HCT116 (cell line): ENCODE data around the gene MAP2K5. TPM values are rescaled to one million over a fixed set of nuclear protein-coding genes. Genes with fewer than 3 reads are reported as not detected.

Experiments
- ATAC-seq: fragments of 200-7000 bp; cut with Tn5 transposase; 2 replicates; pipeline ENCODE4 v1.9.1; 2020; ENCODE audit warnings: mild to moderate bottlenecking, moderate library complexity
- BruUV-seq: library from RNA; stranded (reverse); fragments of 400-500 nt; replicated peaks from 2 replicates; lab custom pipeline; 2021; lab: Mats Ljungman, UMichigan
- CTCF ChIA-PET: fragments of 300-600 bp; sonication (Branson Sonifier 250); formaldehyde crosslinking; loops from one replicate; lab custom pipeline; 2021; ENCODE audit warnings: antibody characterized with exemption; lab: Charles Lee
- POLR2A ChIA-PET: fragments of 300-600, 350-600 bp; sonication (Branson Sonifier 250); formaldehyde crosslinking; loops from one replicate; lab custom pipeline; 2021; ENCODE audit warnings: antibody characterized with exemption; lab: Charles Lee
- RAD21 ChIA-PET, 2 experiments: fragments of 300-600 bp; sonication (Branson Sonifier 250); formaldehyde crosslinking; loops; one replicate each; lab custom pipeline; 2023; ENCODE audit warnings: low total read pairs in 2 of 2; ENCODE audit not compliant: uncharacterized antibody in 2 of 2, unreplicated experiment in 2 of 2, low non-redundant PET in 1 of 2; lab: Charles Lee
- DNase-seq: peaks from one replicate; pipeline ENCODE4 v3.0.0-alpha.2; 2010; ENCODE audit warnings: low read depth, low spot score
- H2AFZ ChIP-seq: fragments of 200-600 bp; shearing (Covaris generic), sonication (generic); 2 replicates; pipeline ENCODE4 v1.6.1; 2017; ENCODE audit warnings: low read depth, mixed run types, mixed read lengths, antibody characterized with exemption, low read length; ENCODE audit not compliant: poor library complexity, severe bottlenecking
- H3K27ac ChIP-seq: 2 replicates; pipeline ENCODE4 v1.5.1; 2012; ENCODE audit warnings: low read depth, low read length
- H3K27me3 ChIP-seq: fragments of 200-600 bp; sonication (generic); 2 replicates; pipeline ENCODE4 v1.6.1; 2016; ENCODE audit warnings: mixed run types, low read length, mixed read lengths; ENCODE audit not compliant: insufficient read depth
- H3K36me3 ChIP-seq, 2 experiments: fragments of 200-500 bp in 1 of 2; fragments of 200-600 bp in 1 of 2; sonication (Bioruptor generic) in 1 of 2; sonication (generic) in 1 of 2; 2 replicates each; pipeline versions ENCODE4 v1.5.1 to v1.6.1; 2014 to 2016; ENCODE audit warnings: low read length in 2 of 2, inconsistent platforms in 1 of 2, mixed read lengths in 1 of 2, mixed run types in 1 of 2; ENCODE audit not compliant: insufficient read depth in 2 of 2, control insufficient read depth in 1 of 2
- H3K4me1 ChIP-seq, 2 experiments: fragments of 200-600 bp in 1 of 2; sonication (generic) in 1 of 2; 2 replicates each; pipeline versions ENCODE4 v1.5.1 to v1.6.1; 2012 to 2017; ENCODE audit warnings: low read length in 2 of 2, inconsistent platforms in 1 of 2, mild to moderate bottlenecking in 1 of 2, mixed read lengths in 1 of 2, mixed run types in 1 of 2, moderate library complexity in 1 of 2; ENCODE audit not compliant: insufficient read depth in 2 of 2, control insufficient read depth in 1 of 2
- H3K4me2 ChIP-seq: fragments of 200-600 bp; sonication (generic); 2 replicates; pipeline ENCODE4 v1.6.1; 2017; ENCODE audit warnings: mixed run types, low read length, mixed read lengths
- H3K4me3 ChIP-seq, 2 experiments: fragments of 200-600 bp in 1 of 2; sonication (generic) in 1 of 2; replicated peaks in 1 of 2; 2 replicates each; pipeline ENCODE4 v1.5.1; 2011 to 2016; ENCODE audit warnings: low read length in 2 of 2, control low read depth in 1 of 2, low read depth in 1 of 2, mild to moderate bottlenecking in 1 of 2, mixed read lengths in 1 of 2, mixed run types in 1 of 2
- H3K79me2 ChIP-seq: fragments of 200-600 bp; sonication (generic); 2 replicates; pipeline ENCODE4 v1.6.1; 2017; ENCODE audit warnings: mild to moderate bottlenecking, mixed run types, low read length, moderate library complexity, mixed read lengths; ENCODE audit not compliant: insufficient read depth
- H3K9ac ChIP-seq: fragments of 200-600 bp; sonication (generic); 2 replicates; pipeline ENCODE4 v1.6.1; 2016; ENCODE audit warnings: low read length, mixed read lengths
- H3K9me2 ChIP-seq: fragments of 200-600 bp; sonication (generic), shearing (Covaris generic); 2 replicates; pipeline ENCODE4 v1.6.1; 2017; ENCODE audit warnings: mixed run types, mild to moderate bottlenecking, moderate library complexity; ENCODE audit not compliant: insufficient read depth
- H3K9me3 ChIP-seq, 2 experiments: fragments of 200-500 bp in 1 of 2; fragments of 200-600 bp in 1 of 2; sonication (Bioruptor generic) in 1 of 2; sonication (generic) in 1 of 2; 2 replicates each; pipeline ENCODE4 v1.6.1; 2014 to 2017; ENCODE audit warnings: low read length in 2 of 2, mixed read lengths in 2 of 2, inconsistent platforms in 1 of 2, low read depth in 1 of 2, mild to moderate bottlenecking in 1 of 2, mixed run types in 1 of 2, moderate library complexity in 1 of 2; ENCODE audit not compliant: control insufficient read depth in 1 of 2, insufficient read depth in 1 of 2
- H4K20me1 ChIP-seq: fragments of 200-600 bp; sonication (generic), shearing (Covaris generic); 2 replicates; pipeline ENCODE4 v1.6.1; 2017; ENCODE audit warnings: mixed run types, mild to moderate bottlenecking, moderate library complexity; ENCODE audit not compliant: insufficient read depth
- CBX3 ChIP-seq: IDR thresholded peaks from 2 replicates; pipeline ENCODE4 v1.6.1; 2012; ENCODE audit warnings: low read depth
- EGR1 ChIP-seq: IDR thresholded peaks from 2 replicates; pipeline ENCODE4 v1.6.1; 2012; ENCODE audit warnings: low read depth
- ELF1 ChIP-seq: IDR thresholded peaks from 2 replicates; pipeline ENCODE4 v1.6.1; 2012; ENCODE audit warnings: low read depth, borderline replicate concordance
- EZH2phosphoT487 ChIP-seq: fragments of 200-600 bp; IDR thresholded peaks from 2 replicates; pipeline ENCODE4 v1.6.1; 2018; ENCODE audit warnings: antibody characterized with exemption, borderline replicate concordance
- POLR2A ChIP-seq: IDR thresholded peaks from 2 replicates; pipeline ENCODE4 v1.7.0; 2011; ENCODE audit warnings: borderline replicate concordance; ENCODE audit not compliant: insufficient read depth, insufficient read length; ENCODE audit errors: extremely low read depth
- RAD21 ChIP-seq: IDR thresholded peaks from 2 replicates; pipeline ENCODE4 v1.6.1; 2012; ENCODE audit warnings: low read depth, mild to moderate bottlenecking
- SIN3A ChIP-seq: IDR thresholded peaks from 2 replicates; pipeline ENCODE4 v1.6.1; 2012; ENCODE audit warnings: low read depth
- SRF ChIP-seq: IDR thresholded peaks from 2 replicates; pipeline ENCODE4 v1.6.1; 2012; ENCODE audit warnings: low read depth
- ZBTB33 ChIP-seq: IDR thresholded peaks from 2 replicates; pipeline ENCODE4 v1.6.1; 2011; ENCODE audit warnings: mild to moderate bottlenecking, low read length, moderate library complexity; ENCODE audit not compliant: insufficient replicate concordance; ENCODE audit errors: extremely low read depth
- ZFX ChIP-seq: fragments of 450-650 bp; IDR thresholded peaks from 2 replicates; pipeline ENCODE4 v1.6.1; 2017
- intact Hi-C: fragments of 100-400 bp; cut with micrococcal nuclease; formaldehyde crosslinking; loops from 2 replicates; pipeline ENCODE4 v1.10.0; 2022
- total RNA-seq: library from RNA; stranded (reverse); gene quantifications from one replicate; pipeline ENCODE4 v1.2.1, GENCODE V29; 2021; ENCODE audit not compliant: unreplicated experiment
- TF ChIP-seq, protein P1 (sequence below): IDR thresholded peaks from 2 replicates; pipeline ENCODE4 v1.6.1; 2012

MAP2K5 gene
- total RNA-seq, 1 experiment from 2014 or later: 15.6 TPM

- POLR2A ChIA-PET: no interaction called here
Measured at GRCh38 chr15:67692573-67692972, 150.1 kb downstream of the MAP2K5 start.

DNA sequence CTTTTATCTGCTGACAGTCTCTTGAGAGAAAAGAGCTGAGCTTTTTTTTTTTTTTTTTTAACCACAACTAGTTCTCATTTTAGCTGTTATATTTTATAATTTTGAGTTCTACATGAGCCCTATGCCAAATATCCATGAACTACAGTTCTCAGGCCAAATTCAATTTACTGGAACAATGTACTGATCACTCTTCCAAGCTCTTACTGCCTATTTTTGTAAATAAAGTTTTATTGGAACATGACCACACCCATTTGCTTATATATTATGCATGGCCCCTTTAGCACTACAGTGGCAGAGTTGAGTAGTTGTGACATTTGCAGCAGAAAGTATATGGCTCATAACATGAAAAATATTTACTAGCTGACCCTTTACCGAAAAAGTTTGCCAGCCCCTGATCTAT is 153.6 kb downstream of the MAP2K5 start:
- CTCF ChIA-PET: no interaction called here
- H4K20me1 ChIP-seq: no peaks in the 10 kb centered on the region
- BruUV-seq: no TSS peak
- H3K9ac ChIP-seq: no peak overlapping the region
- no peak for TF ChIP-seq SIN3A
- TF ChIP-seq, all 23 proteins: peak for 0
- ChIA-PET POLR2A (no interaction called here), RAD21 (no interaction called here)
- Histone ChIP-seq H3K36me3 (no peaks in the 10 kb centered on the region), H2AFZ (no peak overlapping the region), H3K4me2 (no peak overlapping the region), H3K27ac (no peak overlapping the region), H3K4me3 (no peak overlapping the region), H3K4me1 (no peaks in the 10 kb centered on the region), H3K9me3 (no peaks in the 10 kb centered on the region), H3K9me2 (no peaks in the 10 kb centered on the region), H3K79me2 (no peaks in the 10 kb centered on the region), H3K27me3 (no peaks in the 10 kb centered on the region)
- DNase-seq (no peak), ATAC-seq (no peak)
- intact Hi-C loops: no loop called here

More at GRCh38 chr15:67692573-67692972, 150.1 kb downstream of the MAP2K5 start:
- Histone ChIP-seq H4K20me1 (no peaks in the 10 kb centered on the region), H3K9me2 (no peaks in the 10 kb centered on the region), H3K9me3 (no peaks in the 10 kb centered on the region), H3K4me3 (no peak overlapping the region), H3K9ac (no peak overlapping the region), H2AFZ (no peak overlapping the region), H3K36me3 (no peaks in the 10 kb centered on the region), H3K79me2 (no peaks in the 10 kb centered on the region), H3K27ac (no peak overlapping the region), H3K4me2 (no peak overlapping the region), H3K27me3 (no peaks in the 10 kb centered on the region), H3K4me1 (no peaks in the 10 kb centered on the region)
- TF ChIP-seq EGR1 (no peak), CBX3 (no peak), SRF (no peak)
- no TSS peak for BruUV-seq
- RAD21 ChIA-PET: no interaction called here
- CTCF ChIA-PET: no interaction called here
- intact Hi-C loops: no loop called here
- DNase-seq: no peak
- no peak for ATAC-seq

DNA sequence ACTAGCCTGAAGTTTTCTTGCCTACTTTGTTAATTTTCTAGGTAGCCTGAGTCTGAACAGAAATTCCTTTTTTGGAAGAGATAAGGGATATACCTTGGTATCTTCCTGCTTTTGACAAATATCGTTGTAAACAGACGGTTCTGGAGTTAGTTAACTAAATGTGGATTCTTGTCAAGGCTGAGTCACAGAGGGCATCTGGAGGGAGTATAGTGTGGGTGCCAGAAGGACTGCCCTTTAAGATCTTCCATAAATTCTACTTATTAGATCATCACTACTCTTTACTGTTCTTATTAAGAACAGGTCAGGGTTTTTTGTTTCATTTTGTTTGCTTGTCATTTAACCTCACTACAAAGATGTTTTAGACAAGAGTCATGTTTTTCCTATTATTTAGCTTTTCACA is 157.5 kb downstream of the MAP2K5 start:
- no peak overlapping the region for H3K4me3 ChIP-seq
- no peaks in the 10 kb centered on the region for H3K79me2 ChIP-seq
- intact Hi-C loops: no loop called here
- no peak for DNase-seq
- ChIA-PET CTCF (no interaction called here), POLR2A (no interaction called here), RAD21 (no interaction called here)
- no peaks in the 10 kb centered on the region for H4K20me1 ChIP-seq
- no peak overlapping the region for H3K4me2 ChIP-seq
- H3K9me3 ChIP-seq: no peaks in the 10 kb centered on the region
- no peak for ATAC-seq
- no peaks in the 10 kb centered on the region for H3K9me2 ChIP-seq
- H2AFZ ChIP-seq: no peak overlapping the region
- no peaks in the 10 kb centered on the region for H3K36me3 ChIP-seq
- H3K9ac ChIP-seq: no peak overlapping the region
- H3K4me1 ChIP-seq: no peaks in the 10 kb centered on the region
- no peak overlapping the region for H3K27ac ChIP-seq
- no peaks in the 10 kb centered on the region for H3K27me3 ChIP-seq
- no TSS peak for BruUV-seq
- no peak for TF ChIP-seq SRF
- TF ChIP-seq ZBTB33: no peak
- TF ChIP-seq POLR2A: no peak
- no peak for TF ChIP-seq ELF1
- no peak for TF ChIP-seq EZH2phosphoT487
- no peak for TF ChIP-seq ZFX
- TF ChIP-seq CBX3: no peak
- no peak for TF ChIP-seq RAD21
- TF ChIP-seq, protein P1, sequence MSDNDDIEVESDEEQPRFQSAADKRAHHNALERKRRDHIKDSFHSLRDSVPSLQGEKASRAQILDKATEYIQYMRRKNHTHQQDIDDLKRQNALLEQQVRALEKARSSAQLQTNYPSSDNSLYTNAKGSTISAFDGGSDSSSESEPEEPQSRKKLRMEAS: no peak
